ENCODE measurements around the gene OCRL. TPM values are rescaled to one million over a fixed set of nuclear protein-coding genes. Genes with fewer than 3 reads are reported as not detected.

Gene OCRL
- 12.4 and 14.5 TPM in 2 replicates for total RNA-seq

GRCh38 chrX:129540068-129540653, at the start of gene OCRL:
Gene OCRL, plus strand, starts transcription at chrX:129540259. Its CDS starts 181 bp downstream, at chrX:129540440.

GRCh38 chrX:129523079-129523911, 16.8 kb upstream of the OCRL start, which contains the start of gene SMARCA1:
Gene SMARCA1, minus strand, starts transcription at chrX:129523490. Its CDS starts 120 bp downstream, at chrX:129523370.

Other genes with a start within 250 kb of the OCRL start
- 34.1 and 54.5 TPM in 2 replicates for gene SMARCA1, start 16.8 kb upstream of the OCRL start, total RNA-seq
- gene APLN, start 114.7 kb downstream of the OCRL start, total RNA-seq, result 0.26 and 0.32 TPM in 2 replicates
- 2.5 and 4.8 TPM in 2 replicates for gene XPNPEP2, start 198.7 kb downstream of the OCRL start, total RNA-seq
- not detected in 2 replicates for gene SASH3, start 239.7 kb downstream of the OCRL start, total RNA-seq